HG03342 (cell line): Measurements from ENCODE around the gene SPNS2.

ENCODE experiments used
- ATAC-seq: cut with Tn5 transposase; IDR thresholded peaks from one replicate; pipeline ENCODE4 v1.9.1; 2021; ENCODE audit warnings: mild to moderate bottlenecking, moderate library complexity; ENCODE audit not compliant: unreplicated experiment

The SPNS2 gene

GRCh38 chr17:4548721-4549531, 50.2 kb downstream of the SPNS2 start:
- no peak for ATAC-seq

GRCh38 chr17:4549781-4550533, 51.3 kb downstream of the SPNS2 start:
- no peak for ATAC-seq

GRCh38 chr17:4550534-4551039, 51.9 kb downstream of the SPNS2 start:
- no peak for ATAC-seq

- ATAC-seq = no peak
These were observed 52.5 kb downstream of the SPNS2 start for GRCh38 chr17:4551141-4551540.

- ATAC-seq = no peak
These were observed 53.3 kb downstream of the SPNS2 start for GRCh38 chr17:4551796-4552525.

GRCh38 chr17:4553669-4554068, 55.0 kb downstream of the SPNS2 start:
- no peak for ATAC-seq

GRCh38 chr17:4554441-4554996, 55.8 kb downstream of the SPNS2 start:
- ATAC-seq = no peak

- peak; percentile 76 for ATAC-seq
These were observed 56.5 kb downstream of the SPNS2 start, which contains the start of gene MYBBP1A for GRCh38 chr17:4554997-4555799. TSS of gene MYBBP1A (minus strand) at chr17:4555384. CDS start at chr17:4555324, 60 bp downstream.

GRCh38 chr17:4555873-4556759, 57.4 kb downstream of the SPNS2 start:
- ATAC-seq = no peak

- ATAC-seq = no peak
These were observed 58.3 kb downstream of the SPNS2 start for GRCh38 chr17:4556996-4557395.

GRCh38 chr17:4557626-4558346, 59.1 kb downstream of the SPNS2 start:
- no peak for ATAC-seq

- ATAC-seq = no peak
These were observed 59.8 kb downstream of the SPNS2 start for GRCh38 chr17:4558347-4558971.

GRCh38 chr17:4559139-4559791, 60.6 kb downstream of the SPNS2 start:
- ATAC-seq = no peak

- ATAC-seq = no peak
These were observed 61.3 kb downstream of the SPNS2 start for GRCh38 chr17:4559966-4560365.

GRCh38 chr17:4560421-4560820, 61.7 kb downstream of the SPNS2 start, which contains the start of gene GGT6:
TSS of gene GGT6 (minus strand) at chr17:4560577. CDS start at chr17:4560521, 56 bp downstream.
- no peak for ATAC-seq

GRCh38 chr17:4560837-4561256, 62.2 kb downstream of the SPNS2 start:
- no peak for ATAC-seq
